Activated naive CD4-positive, alpha-beta T cell (primary cell): ENCODE results near the gene PPP3CA.

Experiments
- DNase-seq, 4 experiments: peaks; one replicate each; lab custom pipeline; 2025; lab: John Stamatoyannopoulos, UW

Gene PPP3CA

GRCh38 chr4:101175896-101176676 lies 171.2 kb downstream of the PPP3CA start:
- no peak for DNase-seq

GRCh38 chr4:101174679-101175345 lies 172.5 kb downstream of the PPP3CA start:
- DNase-seq = no peak

- DNase-seq = no peak
These were observed 175.0 kb downstream of the PPP3CA start for GRCh38 chr4:101172369-101172768.

DNA sequence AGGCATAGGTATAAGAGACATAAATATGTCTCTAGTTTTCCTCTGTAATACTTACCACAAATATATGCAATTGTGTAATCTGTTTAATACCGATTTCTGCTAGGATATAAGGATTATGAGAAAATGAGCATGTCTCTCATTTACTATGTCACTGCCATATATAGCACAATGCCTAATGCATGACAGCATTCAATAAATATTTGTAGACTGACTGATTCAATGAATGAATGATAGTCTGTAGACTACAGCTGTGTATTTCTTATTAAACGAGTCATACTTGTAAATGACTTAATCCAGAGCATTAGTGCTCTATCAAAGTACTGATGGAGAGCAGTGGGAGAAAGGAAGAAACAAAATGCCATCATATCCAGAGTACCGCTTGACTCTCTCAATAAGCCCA lies 175.6 kb downstream of the PPP3CA start:
- DNase-seq = no peak

GRCh38 chr4:101169044-101170014 lies 178.0 kb downstream of the PPP3CA start:
- peak in 2 of 4 experiments; percentile 5 to 13 for DNase-seq

DNA sequence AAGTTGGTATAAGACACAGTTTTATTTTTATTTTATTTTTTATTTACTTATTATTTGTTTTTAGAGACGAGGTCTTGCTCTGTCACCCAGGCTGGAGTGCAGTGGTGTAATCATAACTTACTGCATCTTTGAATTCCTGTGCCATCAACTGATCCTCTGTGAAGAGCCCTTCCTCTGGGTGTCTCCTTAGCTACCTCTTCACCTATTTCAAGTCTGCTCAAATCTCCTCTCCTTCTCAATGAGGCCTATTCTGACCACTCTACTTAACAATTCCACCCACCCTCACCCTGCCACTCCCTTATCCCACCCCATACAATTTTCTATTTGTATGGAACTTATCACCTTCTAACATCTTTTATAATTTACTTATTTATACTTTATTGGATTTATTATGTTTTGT lies 183.4 kb downstream of the PPP3CA start:
- no peak for DNase-seq

DNA sequence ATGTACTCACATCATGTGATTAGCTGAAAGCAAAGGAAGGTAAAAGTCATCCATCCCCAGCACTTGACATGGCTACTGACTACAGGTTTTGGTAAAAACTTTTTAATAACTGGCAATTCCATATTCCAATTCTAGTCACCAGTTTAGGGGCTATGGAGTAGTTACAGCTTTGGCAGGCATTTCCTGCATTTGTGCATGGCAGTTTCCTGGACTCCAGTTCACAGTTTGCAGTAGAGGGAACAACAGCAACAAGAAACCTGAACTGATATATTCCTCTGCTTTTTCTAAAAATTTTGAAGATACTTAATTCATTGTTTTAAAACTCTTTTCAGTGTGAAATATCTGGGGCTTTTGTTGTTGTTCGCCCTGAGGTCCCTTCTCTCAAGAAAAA lies 184.3 kb downstream of the PPP3CA start:
- DNase-seq = no peak

- DNase-seq = no peak
These were observed 186.3 kb downstream of the PPP3CA start for GRCh38 chr4:101160792-101161592.

DNA sequence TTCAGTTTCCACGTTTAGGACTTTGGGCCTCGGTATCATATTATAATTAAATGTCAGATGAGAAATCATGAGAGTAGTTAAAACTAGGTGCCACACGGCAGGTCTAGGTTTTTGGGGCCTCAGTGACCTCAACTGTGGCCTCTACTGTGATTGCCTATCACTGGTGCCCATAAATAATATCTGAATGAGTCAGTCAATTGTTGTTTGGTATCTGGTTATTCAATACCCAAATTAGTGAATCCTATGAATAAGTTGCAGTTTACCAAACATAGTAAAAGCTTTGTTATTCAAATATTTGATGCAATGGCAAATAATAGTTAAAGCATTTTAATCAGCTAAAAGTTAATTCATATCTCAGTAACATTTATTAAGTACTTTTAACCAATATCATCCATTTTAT lies 188.8 kb downstream of the PPP3CA start:
- no peak for DNase-seq

DNA sequence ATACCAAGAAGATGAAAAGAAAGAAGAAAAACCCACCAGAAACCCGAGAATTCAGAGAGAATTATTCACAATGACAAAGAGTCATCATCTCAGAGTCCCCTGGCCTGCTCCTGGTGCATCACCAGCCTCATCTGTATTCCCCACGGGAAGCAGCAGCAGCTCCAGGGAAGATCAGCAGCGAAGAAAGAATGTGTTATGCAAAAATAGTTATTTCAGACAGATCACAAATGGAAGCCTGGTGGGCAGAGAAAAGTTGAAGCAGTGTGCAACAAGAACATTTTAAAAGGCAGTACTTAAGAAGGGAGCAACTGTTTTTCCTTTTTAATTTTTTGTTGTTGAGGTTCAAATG lies 189.2 kb downstream of the PPP3CA start:
- no peak for DNase-seq

DNA sequence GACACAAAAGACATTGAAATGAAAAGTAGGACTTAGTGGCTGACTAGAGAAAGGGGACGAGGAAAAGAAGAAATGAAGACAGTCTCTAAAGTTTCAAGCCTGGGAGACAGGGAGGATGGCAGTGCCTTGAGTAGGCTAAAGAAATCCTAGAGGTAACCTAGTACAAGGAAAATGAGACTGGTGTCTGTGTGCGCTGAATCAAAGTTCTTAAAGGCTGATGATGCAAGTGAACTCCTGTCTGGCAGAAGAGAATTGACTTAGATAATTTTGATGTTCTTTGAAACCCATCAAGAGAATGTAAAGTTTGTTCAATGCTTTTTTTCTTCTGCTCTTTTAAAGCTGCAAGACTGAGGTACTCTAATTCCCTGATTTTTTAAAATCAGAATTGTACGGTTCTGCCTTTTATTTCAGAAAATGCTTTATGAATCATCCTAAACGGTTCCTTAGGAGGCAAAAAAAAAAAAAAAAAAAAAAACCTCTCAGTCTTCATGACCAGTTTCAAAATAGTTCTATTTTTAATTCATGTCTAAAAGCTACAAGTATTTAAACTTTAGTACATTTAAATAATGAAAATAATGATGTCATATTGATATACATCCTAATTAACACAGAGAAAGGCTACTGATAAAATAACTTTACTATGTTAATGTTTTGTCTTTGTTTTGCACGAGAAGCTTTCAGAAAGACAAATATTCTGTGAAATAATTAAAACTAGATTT lies 189.8 kb downstream of the PPP3CA start:
- no peak for DNase-seq

GRCh38 chr4:101156619-101157310 lies 190.6 kb downstream of the PPP3CA start:
- no peak for DNase-seq

DNA sequence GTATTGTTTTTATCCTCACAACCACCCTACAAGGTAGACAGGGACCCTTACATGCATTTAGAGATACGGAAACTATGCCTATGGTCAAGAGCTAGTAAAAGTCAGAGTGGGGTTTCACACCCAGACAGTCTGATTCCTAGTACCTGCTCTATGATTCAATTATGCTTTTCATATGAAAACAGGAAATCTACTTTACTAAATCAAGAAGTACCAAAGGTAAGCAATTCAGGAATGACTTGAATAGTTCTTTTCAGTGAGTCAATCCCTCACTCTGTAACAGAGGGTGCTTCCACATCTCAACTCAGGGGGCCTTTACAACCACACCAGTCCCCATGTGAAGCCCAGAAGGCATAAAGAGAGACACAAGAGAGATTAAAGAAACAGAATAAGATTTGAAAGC lies 191.4 kb downstream of the PPP3CA start:
- no peak for DNase-seq

DNA sequence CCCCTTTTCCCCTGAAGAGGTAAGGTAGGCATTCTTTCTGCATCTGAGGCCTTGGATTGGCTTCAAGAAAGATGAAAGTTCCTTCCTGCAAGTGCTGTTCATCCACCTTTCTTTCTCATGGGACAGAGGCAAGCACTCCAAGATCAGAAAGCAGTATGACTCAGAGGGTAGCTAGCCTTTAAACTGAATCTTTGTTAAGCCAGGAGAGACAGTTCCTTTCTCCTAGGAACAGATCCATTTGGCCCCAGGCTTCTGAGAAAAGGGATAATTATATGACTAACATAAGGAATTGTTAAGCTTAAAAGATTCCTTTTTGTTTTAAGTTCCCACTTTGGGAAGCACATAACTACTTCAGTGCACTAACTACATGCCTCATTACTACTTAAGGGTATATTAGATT lies 192.0 kb downstream of the PPP3CA start:
- no peak for DNase-seq

- no peak for DNase-seq
These were observed 193.7 kb downstream of the PPP3CA start for GRCh38 chr4:101153653-101154052.

DNA sequence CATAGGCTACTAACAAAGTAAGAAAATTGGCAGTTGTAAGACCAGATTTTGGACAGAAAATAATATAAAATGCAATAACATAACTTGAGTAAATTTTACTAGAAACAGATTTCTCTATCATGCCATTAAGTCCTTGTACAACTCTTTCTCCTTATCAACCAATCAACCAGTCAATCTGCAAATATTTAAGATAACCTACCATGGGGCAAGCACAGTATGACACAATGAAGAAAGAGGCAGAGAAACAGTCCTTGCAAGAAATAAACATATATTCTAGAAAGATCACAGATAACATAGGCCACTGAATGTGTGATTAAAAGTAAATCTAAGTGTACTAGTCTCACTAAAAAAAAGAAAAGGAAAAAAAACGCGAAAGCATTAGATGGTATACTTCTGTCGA lies 194.8 kb downstream of the PPP3CA start:
- no peak for DNase-seq

GRCh38 chr4:101148551-101148950 lies 198.8 kb downstream of the PPP3CA start:
- no peak for DNase-seq

- no peak for DNase-seq
These were observed 200.0 kb downstream of the PPP3CA start for GRCh38 chr4:101147283-101147682.

DNA sequence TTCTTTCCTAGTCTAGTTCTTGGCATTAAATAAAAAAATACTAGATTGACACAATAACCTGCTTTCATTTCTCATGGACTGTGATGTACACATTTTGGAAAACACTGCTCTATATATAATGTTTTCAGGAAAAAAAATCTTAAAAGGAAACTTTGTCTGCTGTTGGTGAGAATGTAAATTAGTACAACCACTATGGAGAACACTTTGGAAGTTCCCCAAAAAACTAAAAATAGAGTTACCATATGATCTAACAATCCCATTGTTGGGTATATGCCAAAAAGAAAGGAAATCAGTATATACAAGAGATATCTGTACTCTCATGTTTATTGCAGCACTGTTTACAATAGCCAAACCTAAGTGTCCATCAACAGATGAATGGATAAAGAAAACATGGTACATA lies 202.3 kb downstream of the PPP3CA start:
- no peak for DNase-seq

DNA sequence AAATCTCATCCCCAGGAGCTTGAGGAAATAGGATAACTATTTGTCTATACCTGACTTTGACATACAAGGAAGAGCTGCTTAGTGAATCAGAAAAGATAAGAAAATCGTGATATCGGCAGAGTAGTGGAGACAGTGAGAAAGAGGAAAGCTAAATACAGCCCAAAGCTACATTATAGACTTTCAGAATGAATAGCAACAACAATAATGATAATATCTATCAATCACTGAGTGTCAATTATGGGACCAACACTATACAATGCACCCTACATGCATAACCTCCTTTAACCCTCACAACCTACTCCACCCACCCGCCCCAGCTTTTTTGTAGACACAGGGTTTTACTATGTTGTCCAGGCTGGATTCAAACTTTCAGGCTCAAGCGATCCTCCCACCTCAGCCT lies 205.1 kb downstream of the PPP3CA start:
- no peak for DNase-seq

GRCh38 chr4:101141855-101142254 lies 205.5 kb downstream of the PPP3CA start:
- no peak for DNase-seq
